IPS-18a (cell line): Measurements from ENCODE around the gene SHOC2.

ENCODE experiments used
- H3K27ac ChIP-seq: one replicate; pipeline ENCODE4 v1.5.1; 2013; ENCODE audit warnings: low read length
- H3K27me3 ChIP-seq: one replicate; pipeline ENCODE4 v1.6.1; 2013; ENCODE audit warnings: mild to moderate bottlenecking, low read length; ENCODE audit not compliant: control insufficient read depth, insufficient read depth
- H3K36me3 ChIP-seq: one replicate; pipeline ENCODE4 v1.6.1; 2013; ENCODE audit warnings: low read depth, low read length; ENCODE audit not compliant: control insufficient read depth
- H3K4me1 ChIP-seq: one replicate; pipeline ENCODE4 v1.6.1; 2013; ENCODE audit warnings: low read depth, low read length; ENCODE audit not compliant: control insufficient read depth
- H3K4me3 ChIP-seq: one replicate; pipeline ENCODE4 v1.5.1; 2013; ENCODE audit warnings: low read length
- H3K9ac ChIP-seq: one replicate; pipeline ENCODE4 v1.6.1; 2013; ENCODE audit warnings: mild to moderate bottlenecking, low read length, moderate library complexity
- H3K9me3 ChIP-seq: one replicate; pipeline ENCODE4 v1.6.1; 2013; ENCODE audit warnings: low read depth, low read length; ENCODE audit not compliant: control insufficient read depth

SHOC2 gene

GRCh38 chr10:110881905-110882304 is 37.5 kb upstream of the SHOC2 start:
- Histone ChIP-seq H3K9ac (no peak overlapping the region), H3K36me3 (peaks cover 7% of the 10 kb centered on the region), H3K4me3 (no peak overlapping the region), H3K4me1 (no peaks in the 10 kb centered on the region), H3K9me3 (no peaks in the 10 kb centered on the region), H3K27me3 (no peaks in the 10 kb centered on the region), H3K27ac (no peak overlapping the region)

GRCh38 chr10:110883924-110884323 is 35.5 kb upstream of the SHOC2 start:
- peaks cover 12% of the 10 kb centered on the region for H3K36me3 ChIP-seq

GRCh38 chr10:110885932-110886674 is 33.3 kb upstream of the SHOC2 start:
- Histone ChIP-seq H3K4me1 (no peaks in the 10 kb centered on the region), H3K4me3 (no peak overlapping the region), H3K27ac (no peak overlapping the region), H3K9me3 (no peaks in the 10 kb centered on the region), H3K36me3 (peaks cover 22% of the 10 kb centered on the region), H3K27me3 (no peaks in the 10 kb centered on the region), H3K9ac (no peak overlapping the region)

More at GRCh38 chr10:110883924-110884323, 35.5 kb upstream of the SHOC2 start:
- H3K27ac ChIP-seq: no peak overlapping the region
- no peaks in the 10 kb centered on the region for H3K4me1 ChIP-seq
- H3K9ac ChIP-seq: no peak overlapping the region
- no peaks in the 10 kb centered on the region for H3K27me3 ChIP-seq
- H3K4me3 ChIP-seq: no peak overlapping the region
- no peaks in the 10 kb centered on the region for H3K9me3 ChIP-seq

GRCh38 chr10:110887560-110887959 is 31.8 kb upstream of the SHOC2 start:
- Histone ChIP-seq H3K27me3 (no peaks in the 10 kb centered on the region), H3K9ac (no peak overlapping the region), H3K36me3 (peaks cover 18% of the 10 kb centered on the region)

GRCh38 chr10:110892602-110893288 is 26.7 kb upstream of the SHOC2 start:
- Histone ChIP-seq H3K9me3 (no peaks in the 10 kb centered on the region), H3K27me3 (no peaks in the 10 kb centered on the region), H3K36me3 (peaks cover 26% of the 10 kb centered on the region), H3K27ac (no peak overlapping the region), H3K4me3 (no peak overlapping the region), H3K4me1 (no peaks in the 10 kb centered on the region), H3K9ac (no peak overlapping the region)

More at GRCh38 chr10:110887560-110887959, 31.8 kb upstream of the SHOC2 start:
- no peak overlapping the region for H3K27ac ChIP-seq
- H3K4me3 ChIP-seq: no peak overlapping the region
- no peaks in the 10 kb centered on the region for H3K9me3 ChIP-seq
- H3K4me1 ChIP-seq: no peaks in the 10 kb centered on the region

GRCh38 chr10:110893559-110894179 is 25.7 kb upstream of the SHOC2 start:
- Histone ChIP-seq H3K36me3 (peaks cover 24% of the 10 kb centered on the region), H3K4me3 (no peak overlapping the region), H3K9me3 (no peaks in the 10 kb centered on the region), H3K27ac (no peak overlapping the region), H3K27me3 (no peaks in the 10 kb centered on the region), H3K9ac (no peak overlapping the region), H3K4me1 (no peaks in the 10 kb centered on the region)

GRCh38 chr10:110897184-110897583 is 22.2 kb upstream of the SHOC2 start:
- H3K9ac ChIP-seq: no peak overlapping the region
- H3K4me1 ChIP-seq: no peaks in the 10 kb centered on the region
- H3K9me3 ChIP-seq: no peaks in the 10 kb centered on the region
- no peak overlapping the region for H3K4me3 ChIP-seq
- no peak overlapping the region for H3K27ac ChIP-seq
- no peaks in the 10 kb centered on the region for H3K27me3 ChIP-seq
- peaks cover 25% of the 10 kb centered on the region for H3K36me3 ChIP-seq

GRCh38 chr10:110898391-110898790 is 21.0 kb upstream of the SHOC2 start:
- Histone ChIP-seq H3K9ac (no peak overlapping the region), H3K4me1 (no peaks in the 10 kb centered on the region), H3K36me3 (peaks cover 25% of the 10 kb centered on the region), H3K9me3 (no peaks in the 10 kb centered on the region), H3K27me3 (no peaks in the 10 kb centered on the region), H3K4me3 (no peak overlapping the region), H3K27ac (no peak overlapping the region)

- no peak overlapping the region for H3K9ac ChIP-seq
- H3K27ac ChIP-seq: no peak overlapping the region
- H3K9me3 ChIP-seq: no peaks in the 10 kb centered on the region
- peaks cover 18% of the 10 kb centered on the region for H3K36me3 ChIP-seq
- H3K4me3 ChIP-seq: no peak overlapping the region
- no peaks in the 10 kb centered on the region for H3K4me1 ChIP-seq
- no peaks in the 10 kb centered on the region for H3K27me3 ChIP-seq
These were observed 18.4 kb upstream of the SHOC2 start for GRCh38 chr10:110900983-110901382.

- H3K4me1 ChIP-seq: peaks cover under 1% of the 10 kb centered on the region
- no peaks in the 10 kb centered on the region for H3K27me3 ChIP-seq
- no peak overlapping the region for H3K9ac ChIP-seq
- peak overlapping the region; percentile 4 for H3K27ac ChIP-seq
- no peaks in the 10 kb centered on the region for H3K9me3 ChIP-seq
- peaks cover 12% of the 10 kb centered on the region for H3K36me3 ChIP-seq
- no peak overlapping the region for H3K4me3 ChIP-seq
These were observed 17.2 kb upstream of the SHOC2 start for GRCh38 chr10:110901954-110902819.
